HG03135 (cell line): ENCODE measurements around the gene GPSM3.
"Not testable (repeated sequence)": the region's sequence is repeated elsewhere in the genome, so short reads cannot be mapped to it uniquely, and the experiment has no call there.

Source experiments
- ATAC-seq: cut with Tn5 transposase; IDR thresholded peaks from one replicate; pipeline ENCODE4 v1.9.1; 2021; ENCODE audit warnings: mild to moderate bottlenecking, moderate library complexity; ENCODE audit not compliant: unreplicated experiment

The GPSM3 gene

DNA sequence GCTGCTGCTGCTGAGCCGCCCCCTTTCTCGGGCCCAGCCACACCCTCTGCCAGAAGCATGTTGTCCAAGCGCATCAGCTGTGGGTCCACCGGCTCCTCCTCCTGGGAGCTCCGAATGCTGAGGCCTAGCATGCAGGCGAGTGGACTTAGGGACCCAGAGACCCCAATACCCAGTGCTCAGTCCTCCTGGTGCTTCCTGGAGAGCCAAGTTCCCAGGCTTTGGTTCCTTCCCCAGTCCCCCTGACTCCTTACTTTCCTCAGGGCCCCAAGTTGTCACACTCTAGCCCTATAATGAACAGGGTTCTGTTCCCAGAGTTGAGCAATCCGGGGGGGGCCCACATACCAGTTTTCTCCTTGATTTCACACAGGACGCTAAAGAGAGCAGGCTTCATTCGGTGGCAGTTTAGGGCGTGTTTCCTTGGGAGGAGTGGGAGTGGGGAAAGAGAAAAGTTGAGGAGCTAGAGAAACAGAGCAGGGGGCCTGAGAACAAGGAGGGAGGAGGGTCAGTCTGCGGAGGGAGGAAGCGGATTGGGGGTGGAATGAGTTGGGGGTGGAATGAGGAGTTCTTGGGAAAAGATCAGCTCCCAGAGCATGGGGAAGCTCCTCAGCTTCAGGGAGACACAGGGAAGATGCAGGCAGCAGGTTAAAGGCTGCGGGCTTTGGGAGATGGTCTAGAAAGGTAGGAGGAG lies 3.9 kb downstream of the GPSM3 start:
- no peak for ATAC-seq

- not testable (repeated sequence) for ATAC-seq
Measured at GRCh38 chr6:32187725-32188380, 4.6 kb downstream of the GPSM3 start.

- ATAC-seq, result no peak
Measured at GRCh38 chr6:32187009-32187709, 5.3 kb downstream of the GPSM3 start.

DNA sequence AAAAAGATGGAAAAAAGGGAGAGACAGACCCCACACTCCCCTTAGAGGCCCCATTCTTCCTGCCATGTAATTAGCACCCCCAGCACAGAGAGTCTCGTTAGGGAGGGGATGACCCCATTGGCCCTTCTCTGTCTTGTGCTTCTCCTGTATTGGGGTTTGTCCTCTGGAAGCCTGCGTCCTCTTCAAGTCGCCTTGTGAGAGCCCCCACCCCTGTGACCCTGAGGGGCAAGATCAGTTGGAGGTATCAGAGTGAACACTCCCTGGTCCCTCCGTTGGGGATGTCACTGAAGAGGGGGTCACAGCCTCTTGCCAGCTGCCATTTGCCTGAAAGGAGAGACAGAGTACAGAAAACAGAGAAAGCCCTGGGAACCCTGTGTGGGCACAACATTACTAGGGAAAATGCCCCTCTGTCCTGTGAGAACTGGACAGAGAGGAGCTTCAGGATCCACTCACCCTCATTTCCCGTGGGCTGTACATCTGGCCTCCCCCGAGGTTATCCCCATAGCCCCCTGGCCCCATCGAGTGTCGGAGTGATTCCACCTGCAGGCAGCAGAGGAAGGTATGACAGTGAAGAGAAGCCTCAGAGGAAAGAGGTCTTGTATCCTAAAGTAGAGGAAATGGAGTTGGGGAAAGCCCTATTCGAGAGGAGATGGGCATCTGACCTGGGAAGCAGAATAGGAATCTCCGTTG lies 6.1 kb downstream of the GPSM3 start:
- ATAC-seq, result not testable (repeated sequence)

DNA sequence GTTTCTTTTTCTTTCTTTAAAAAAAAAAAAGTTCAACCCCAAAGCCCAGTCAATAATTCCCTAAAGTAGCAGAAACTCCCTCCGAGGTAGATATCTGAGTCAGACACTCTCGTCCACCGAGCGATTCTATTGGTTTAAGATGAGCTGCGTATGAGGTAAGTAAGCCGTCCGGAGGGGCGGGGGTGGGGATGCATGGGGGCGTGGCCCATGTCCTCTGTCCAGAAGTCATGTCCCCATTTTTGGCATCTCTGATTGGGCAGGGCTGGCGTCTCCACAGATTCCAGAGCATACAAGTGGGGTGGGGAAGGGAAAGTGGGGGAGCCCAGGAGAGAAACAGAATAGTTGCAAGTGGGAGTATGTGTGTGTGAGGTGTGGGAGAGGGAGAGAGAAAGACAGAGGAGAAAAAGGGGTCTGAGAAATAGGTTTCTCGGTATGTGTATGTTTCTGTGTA lies 6.7 kb downstream of the GPSM3 start:
- not testable (repeated sequence) for ATAC-seq

GRCh38 chr6:32184084-32184640 lies 8.3 kb downstream of the GPSM3 start, which contains the start of gene AGER:
AGER (minus strand) TSS chr6:32184253; CDS start chr6:32184222, 31 bp downstream.
- no peak for ATAC-seq

- no peak for ATAC-seq
Measured at GRCh38 chr6:32183483-32184083, 8.9 kb downstream of the GPSM3 start.

DNA sequence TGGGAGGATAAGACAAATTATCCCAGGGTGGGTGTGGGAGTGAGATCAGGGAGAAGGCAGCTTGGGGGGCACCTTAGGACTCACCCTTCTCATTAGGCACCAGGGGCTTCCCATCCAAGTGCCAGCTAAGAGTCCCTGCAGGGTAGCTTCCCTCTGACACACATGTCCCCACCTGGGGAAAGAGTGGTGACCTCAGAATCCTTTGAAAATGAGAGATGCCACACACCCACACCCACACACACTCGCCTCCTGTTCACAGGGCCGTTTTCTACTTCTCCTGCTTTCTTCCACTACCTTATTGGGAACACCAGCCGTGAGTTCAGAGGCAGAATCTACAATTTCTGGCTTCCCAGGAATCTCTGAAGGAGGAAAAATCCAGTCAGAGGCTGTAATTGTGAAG lies 9.4 kb downstream of the GPSM3 start:
- no peak for ATAC-seq

GRCh38 chr6:32182555-32182981 lies 9.9 kb downstream of the GPSM3 start:
- ATAC-seq, result no peak

DNA sequence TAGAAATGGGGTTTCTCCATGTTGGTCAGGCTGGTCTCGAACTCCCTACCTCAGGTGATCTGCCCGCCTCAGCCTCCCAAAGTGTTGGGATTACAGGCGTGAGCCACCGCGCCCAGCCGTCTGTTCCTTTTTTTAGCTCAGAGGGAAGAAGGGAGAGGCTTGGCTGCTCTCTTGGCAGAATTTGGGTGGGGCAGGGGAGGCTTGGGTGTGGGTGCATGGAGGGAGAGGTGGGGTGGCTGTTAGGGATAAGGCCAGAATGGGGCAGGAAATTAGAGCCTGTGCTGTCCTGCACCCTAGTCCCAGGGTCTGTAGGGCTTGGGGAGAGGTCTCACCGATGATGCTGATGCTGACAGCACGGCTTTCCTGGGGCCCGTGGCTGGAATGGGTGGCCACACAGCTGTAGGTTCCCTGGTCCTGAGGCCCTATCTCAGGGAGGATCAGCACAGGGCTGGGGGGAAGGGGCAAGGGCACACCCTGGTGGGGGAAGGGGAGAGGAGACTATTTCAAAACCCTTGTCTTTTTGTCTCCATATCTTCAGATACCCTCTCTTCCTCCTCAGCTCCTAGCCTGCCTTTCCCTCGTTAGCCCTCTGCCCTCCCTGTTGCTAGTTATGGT lies 10.4 kb downstream of the GPSM3 start:
- no peak for ATAC-seq

DNA sequence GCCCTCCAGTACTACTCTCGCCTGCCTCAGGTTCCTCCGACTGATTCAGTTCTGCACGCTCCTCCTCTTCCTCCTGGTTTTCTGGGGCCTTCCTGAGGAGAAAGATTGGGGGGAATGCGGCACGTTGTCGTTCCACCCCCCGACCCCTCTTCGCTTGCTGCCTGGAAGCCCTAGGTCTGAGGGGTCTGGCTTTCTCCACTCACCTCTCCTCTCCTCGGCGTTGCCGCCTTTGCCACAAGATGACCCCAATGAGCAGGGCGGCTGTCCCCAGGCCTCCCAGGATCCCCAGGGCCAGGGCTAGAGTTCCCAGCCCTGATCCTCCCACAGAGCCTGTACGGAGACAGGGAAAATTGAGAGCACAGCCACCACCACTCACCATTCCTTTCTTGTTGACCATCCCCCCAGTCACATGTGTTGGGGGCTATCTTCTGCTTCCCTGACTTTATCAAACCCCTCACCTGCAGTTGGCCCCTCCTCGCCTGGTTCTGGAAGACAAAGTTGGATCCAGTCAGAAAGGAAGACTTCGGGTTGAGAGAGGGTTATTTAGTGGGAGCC lies 11.2 kb downstream of the GPSM3 start:
- ATAC-seq, result no peak

- ATAC-seq, result no peak
Measured at GRCh38 chr6:32179766-32180405, 12.6 kb downstream of the GPSM3 start.

DNA sequence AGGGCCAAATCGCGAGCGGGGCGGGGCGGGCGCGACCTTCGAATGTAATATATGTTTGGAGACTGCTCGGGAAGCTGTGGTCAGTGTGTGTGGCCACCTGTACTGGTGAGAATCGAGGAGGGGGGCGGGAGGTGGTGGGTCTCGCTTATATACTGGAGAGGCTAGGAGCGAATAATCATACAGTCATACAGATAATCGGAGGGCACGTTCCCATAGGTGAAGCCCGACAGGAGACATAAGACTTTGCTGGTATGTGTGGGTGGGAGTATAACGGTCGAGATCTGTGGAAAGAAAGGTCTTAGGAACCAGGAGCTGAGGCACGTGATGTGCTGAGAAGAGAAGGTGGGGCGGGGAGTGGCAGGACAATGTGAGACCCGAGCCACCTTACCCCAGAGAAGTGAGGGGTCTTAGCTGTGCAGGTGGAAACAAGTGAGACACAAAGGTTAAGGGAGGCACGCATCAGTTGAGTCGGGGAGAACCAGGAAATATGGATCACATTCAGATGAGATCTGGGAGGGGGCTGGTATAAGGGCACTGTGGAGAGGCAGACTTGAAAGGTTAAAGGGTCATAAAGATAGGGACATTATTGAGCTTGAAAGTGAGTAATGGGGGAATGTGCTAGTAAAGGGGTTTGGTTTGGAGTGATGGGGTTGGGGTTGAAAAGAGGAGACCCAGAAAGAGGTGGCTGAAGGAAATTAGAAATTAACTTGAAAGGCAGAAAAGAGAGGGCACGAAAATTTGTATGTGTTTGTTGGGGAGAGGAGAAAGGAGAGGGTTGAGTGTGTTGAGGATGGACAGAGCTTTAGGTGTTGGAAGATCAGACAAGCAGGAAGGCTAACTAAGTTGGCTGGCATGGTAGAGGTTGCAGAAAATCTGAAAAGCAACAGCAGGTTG lies 13.6 kb downstream of the GPSM3 start:
- no peak for ATAC-seq

DNA sequence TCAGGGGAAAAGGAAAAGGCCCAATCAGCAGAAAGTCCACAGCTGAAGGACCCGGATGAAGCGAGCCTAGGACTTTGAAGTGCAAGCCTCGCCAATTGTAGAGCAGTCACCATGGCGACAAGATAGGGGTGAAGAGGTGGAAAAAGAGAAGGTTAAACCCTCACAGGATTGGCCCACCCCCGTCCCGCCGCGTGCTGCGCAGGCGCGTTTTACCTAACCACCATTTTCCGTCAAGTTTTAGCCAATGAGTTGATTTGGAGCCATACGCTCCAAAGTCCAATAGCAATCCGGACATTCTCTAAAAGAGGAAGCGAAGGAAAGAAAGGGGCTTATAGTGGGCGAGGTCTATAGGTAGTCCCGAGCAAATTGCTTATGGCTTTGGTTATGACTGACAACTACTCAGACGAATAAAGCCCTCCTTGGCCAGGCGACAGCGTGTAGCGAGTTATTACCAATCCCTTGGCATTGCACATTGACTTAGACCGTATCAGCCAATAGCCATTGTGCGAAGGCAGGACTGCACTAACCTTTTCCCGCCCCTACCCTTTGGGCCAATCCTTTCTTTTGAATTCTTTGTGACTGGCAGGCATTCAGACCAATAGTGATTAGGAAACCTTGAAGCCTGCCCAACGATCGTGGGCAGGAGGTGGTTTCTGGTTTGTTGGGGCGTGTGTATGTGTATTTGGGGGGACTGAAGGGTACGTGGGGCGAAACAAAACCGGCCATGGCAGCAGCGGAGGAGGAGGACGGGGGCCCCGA lies 14.5 kb downstream of the GPSM3 start, which contains the start of gene RNF5:
TSS of gene RNF5 (plus strand) at position 618 of the 759 bp plus-strand sequence. CDS start at position 725, 107 bp downstream.
- ATAC-seq, result peak; percentile 76

GRCh38 chr6:32177183-32177787 lies 15.2 kb downstream of the GPSM3 start:
- no peak for ATAC-seq

DNA sequence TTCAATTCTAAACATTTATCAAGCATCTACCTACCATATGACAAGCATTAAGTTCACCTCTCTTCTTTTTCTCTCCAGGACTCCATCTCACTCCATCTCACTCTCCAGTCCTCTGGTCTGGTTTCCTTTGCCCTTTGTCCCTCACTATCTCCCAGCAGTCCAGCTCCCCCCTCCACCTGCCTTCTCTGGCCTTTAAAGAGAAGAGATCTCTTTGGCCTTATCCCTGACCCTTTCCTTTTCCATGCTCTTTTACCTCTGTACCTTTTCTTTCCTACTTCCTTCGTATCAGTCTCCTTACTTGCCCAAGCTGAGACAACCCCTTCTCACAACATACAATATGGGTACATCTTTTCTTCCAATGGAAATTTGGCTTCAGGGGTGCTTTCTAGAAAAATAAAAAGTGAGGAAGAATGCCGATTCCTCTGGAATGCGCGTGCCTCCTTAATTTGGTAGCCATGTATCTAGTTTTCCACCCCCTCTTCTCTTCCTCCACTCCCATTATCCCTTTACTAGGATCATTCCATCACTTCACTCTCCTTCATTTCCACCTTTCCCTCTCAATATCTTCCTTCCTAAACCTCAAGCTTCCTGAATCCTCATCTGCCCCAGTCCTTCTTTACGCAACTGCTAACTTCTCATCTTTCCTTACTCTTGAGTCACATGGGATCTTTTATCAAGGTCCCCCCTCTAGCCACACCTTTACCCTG lies 15.8 kb downstream of the GPSM3 start:
- no peak for ATAC-seq
